Lower leg skin (tissue), 3 donors: ENCODE measurements around the gene SELENBP1.

Experiments used
- CTCF ChIP-seq, 3 donors: fragments of 450-650 bp; IDR thresholded peaks; one replicate each; pipeline ENCODE4 v1.5.1; 2016; ENCODE audit warnings: antibody characterized with exemption in 3 of 3, mild to moderate bottlenecking in 3 of 3, moderate library complexity in 2 of 3
- POLR2A ChIP-seq, 2 donors: fragments of 450-650 bp; IDR thresholded peaks; one replicate each; pipeline ENCODE4 v1.6.1; 2016 to 2017; ENCODE audit warnings: antibody characterized with exemption in 2 of 2, mild to moderate bottlenecking in 1 of 2, moderate library complexity in 1 of 2

GRCh38 chr1:151411884-151412283 lies 39.4 kb upstream of the SELENBP1 start:
- TF ChIP-seq POLR2A (IDR thresholded peaks at IDR 0.05) (no peak), CTCF (IDR thresholded peaks at IDR 0.05) (no peak)
